Uterus (tissue), 2 donors: ENCODE data around the gene TBC1D1.

Experiments
- CTCF ChIP-seq, 4 experiments: fragments of 200-600 bp in 2 of 4; fragments of 450-650 bp in 2 of 4; sonication (generic) in 2 of 4; IDR thresholded peaks; one replicate each; pipeline ENCODE4 v1.5.1; 2016 to 2019; ENCODE audit warnings: antibody characterized with exemption in 4 of 4, mild to moderate bottlenecking in 2 of 4, moderate library complexity in 1 of 4
- POLR2A ChIP-seq, 2 donors: fragments of 450-650 bp; IDR thresholded peaks; one replicate each; pipeline ENCODE4 v1.6.1; 2016; ENCODE audit warnings: antibody characterized with exemption in 2 of 2, mild to moderate bottlenecking in 1 of 2, moderate library complexity in 1 of 2

- TF ChIP-seq CTCF (IDR thresholded peaks at IDR 0.05): no peak
- TF ChIP-seq POLR2A (IDR thresholded peaks at IDR 0.05): no peak
Observed at GRCh38 chr4:37983951-37984350, 93.1 kb downstream of the TBC1D1 start.
